SU-DHL-6 (cell line): ENCODE measurements around the gene CYB561A3.

ENCODE experiments used
- CTCF ChIP-seq: fragments of 200-600 bp; sonication (generic); IDR thresholded peaks from one replicate; pipeline ENCODE4 v1.5.1; 2017; ENCODE audit warnings: antibody characterized with exemption, mild to moderate bottlenecking, low read length, moderate library complexity; ENCODE audit not compliant: insufficient read depth, poor library complexity, severe bottlenecking
- EZH2phosphoT487 ChIP-seq: fragments of 200-600 bp; sonication (generic), shearing (Covaris generic); conservative IDR thresholded peaks from 2 replicates; pipeline ENCODE4 v1.6.1; 2018; ENCODE audit warnings: mild to moderate bottlenecking, antibody characterized with exemption, low read length, moderate library complexity, mixed read lengths

GRCh38 chr11:61392981-61393595 is 31.4 kb upstream of the CYB561A3 start:
- TF ChIP-seq CTCF (no peak), EZH2phosphoT487 (no peak)
